ENCODE results near the gene TOP1. TPM values are rescaled to one million over a fixed set of nuclear protein-coding genes. Genes with fewer than 3 reads are reported as not detected.

TOP1 gene
- total RNA-seq, 1 experiment from 2014 or later, result 81.8 TPM

- TF ChIP-seq, protein P1, sequence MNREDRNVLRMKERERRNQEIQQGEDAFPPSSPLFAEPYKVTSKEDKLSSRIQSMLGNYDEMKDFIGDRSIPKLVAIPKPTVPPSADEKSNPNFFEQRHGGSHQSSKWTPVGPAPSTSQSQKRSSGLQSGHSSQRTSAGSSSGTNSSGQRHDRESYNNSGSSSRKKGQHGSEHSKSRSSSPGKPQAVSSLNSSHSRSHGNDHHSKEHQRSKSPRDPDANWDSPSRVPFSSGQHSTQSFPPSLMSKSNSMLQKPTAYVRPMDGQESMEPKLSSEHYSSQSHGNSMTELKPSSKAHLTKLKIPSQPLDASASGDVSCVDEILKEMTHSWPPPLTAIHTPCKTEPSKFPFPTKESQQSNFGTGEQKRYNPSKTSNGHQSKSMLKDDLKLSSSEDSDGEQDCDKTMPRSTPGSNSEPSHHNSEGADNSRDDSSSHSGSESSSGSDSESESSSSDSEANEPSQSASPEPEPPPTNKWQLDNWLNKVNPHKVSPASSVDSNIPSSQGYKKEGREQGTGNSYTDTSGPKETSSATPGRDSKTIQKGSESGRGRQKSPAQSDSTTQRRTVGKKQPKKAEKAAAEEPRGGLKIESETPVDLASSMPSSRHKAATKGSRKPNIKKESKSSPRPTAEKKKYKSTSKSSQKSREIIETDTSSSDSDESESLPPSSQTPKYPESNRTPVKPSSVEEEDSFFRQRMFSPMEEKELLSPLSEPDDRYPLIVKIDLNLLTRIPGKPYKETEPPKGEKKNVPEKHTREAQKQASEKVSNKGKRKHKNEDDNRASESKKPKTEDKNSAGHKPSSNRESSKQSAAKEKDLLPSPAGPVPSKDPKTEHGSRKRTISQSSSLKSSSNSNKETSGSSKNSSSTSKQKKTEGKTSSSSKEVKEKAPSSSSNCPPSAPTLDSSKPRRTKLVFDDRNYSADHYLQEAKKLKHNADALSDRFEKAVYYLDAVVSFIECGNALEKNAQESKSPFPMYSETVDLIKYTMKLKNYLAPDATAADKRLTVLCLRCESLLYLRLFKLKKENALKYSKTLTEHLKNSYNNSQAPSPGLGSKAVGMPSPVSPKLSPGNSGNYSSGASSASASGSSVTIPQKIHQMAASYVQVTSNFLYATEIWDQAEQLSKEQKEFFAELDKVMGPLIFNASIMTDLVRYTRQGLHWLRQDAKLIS (CRISPR knock-in tag; IDR thresholded peaks at IDR 0.05; ENCODE audit: borderline replicate concordance), result no peak
- TF ChIP-seq MAX (CRISPR knock-in tag; IDR thresholded peaks at IDR 0.05), result no peak
- TF ChIP-seq, protein P2, sequence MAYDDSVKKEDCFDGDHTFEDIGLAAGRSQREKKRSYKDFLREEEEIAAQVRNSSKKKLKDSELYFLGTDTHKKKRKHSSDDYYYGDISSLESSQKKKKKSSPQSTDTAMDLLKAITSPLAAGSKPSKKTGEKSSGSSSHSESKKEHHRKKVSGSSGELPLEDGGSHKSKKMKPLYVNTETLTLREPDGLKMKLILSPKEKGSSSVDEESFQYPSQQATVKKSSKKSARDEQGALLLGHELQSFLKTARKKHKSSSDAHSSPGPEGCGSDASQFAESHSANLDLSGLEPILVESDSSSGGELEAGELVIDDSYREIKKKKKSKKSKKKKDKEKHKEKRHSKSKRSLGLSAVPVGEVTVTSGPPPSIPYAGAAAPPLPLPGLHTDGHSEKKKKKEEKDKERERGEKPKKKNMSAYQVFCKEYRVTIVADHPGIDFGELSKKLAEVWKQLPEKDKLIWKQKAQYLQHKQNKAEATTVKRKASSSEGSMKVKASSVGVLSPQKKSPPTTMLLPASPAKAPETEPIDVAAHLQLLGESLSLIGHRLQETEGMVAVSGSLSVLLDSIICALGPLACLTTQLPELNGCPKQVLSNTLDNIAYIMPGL (CRISPR knock-in tag; IDR thresholded peaks at IDR 0.05), result no peak
- no peak for TF ChIP-seq KAT7 (CRISPR knock-in tag; IDR thresholded peaks at IDR 0.05; ENCODE audit: borderline replicate concordance)
- no peak for TF ChIP-seq CREB1 (CRISPR knock-in tag; IDR thresholded peaks at IDR 0.05)
Observed at GRCh38 chr20:41076776-41077175, 48.2 kb downstream of the TOP1 start (continued).

DNA sequence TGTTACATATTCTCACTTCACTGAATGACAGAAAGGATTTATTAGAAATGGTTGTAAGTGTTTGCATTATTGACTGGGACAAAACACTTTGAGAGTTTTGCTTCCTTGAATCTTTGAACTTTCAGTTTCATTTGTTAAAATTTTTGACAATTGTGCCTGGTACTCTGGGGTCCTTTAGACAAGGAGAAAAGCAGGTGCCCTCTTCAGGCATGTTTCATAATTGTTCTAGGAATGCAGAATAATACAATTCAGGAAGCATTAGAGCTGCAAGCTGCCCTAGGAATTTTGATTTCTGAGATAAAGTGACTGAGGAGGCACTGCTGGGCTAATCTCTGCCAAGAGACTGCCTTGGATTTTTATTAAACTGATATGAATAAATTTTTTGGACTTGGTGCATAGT lies 49.7 kb downstream of the TOP1 start:
- Mint-ChIP-seq H3K27me3 (ENCODE audit: low read depth) (no peaks in the 10 kb centered on the region), H3K27ac (no peak overlapping the region), H3K4me3 (no peak overlapping the region), H3K4me1 (peaks cover 6% of the 10 kb centered on the region; the same call in 1 of the 2 replicates), H3K9me3 (no peaks in the 10 kb centered on the region), H3K36me3 (peaks cover 41% of the 10 kb centered on the region)
- ChIA-PET CTCF (interaction anchor here (0.6 to 5.7 kb wide), 9 partner anchors 8 to 115 kb away, joined by 3 to 41 read pairs (median 4); no protein-coding TSS in a partner anchor), POLR2A (no interaction called here)
- no peak for DNase-seq (ENCODE audit: low spot score)
- ATAC-seq, result peak; percentile 32; the same call in 1 of the 2 replicates
- no peak for TF ChIP-seq ZNF219 (CRISPR knock-in tag; IDR thresholded peaks at IDR 0.05; ENCODE audit: borderline replicate concordance)
- TF ChIP-seq MLX (CRISPR knock-in tag; IDR thresholded peaks at IDR 0.05), result no peak
- no peak for TF ChIP-seq NR1H2 (CRISPR knock-in tag; IDR thresholded peaks at IDR 0.05)
- TF ChIP-seq, protein P3, sequence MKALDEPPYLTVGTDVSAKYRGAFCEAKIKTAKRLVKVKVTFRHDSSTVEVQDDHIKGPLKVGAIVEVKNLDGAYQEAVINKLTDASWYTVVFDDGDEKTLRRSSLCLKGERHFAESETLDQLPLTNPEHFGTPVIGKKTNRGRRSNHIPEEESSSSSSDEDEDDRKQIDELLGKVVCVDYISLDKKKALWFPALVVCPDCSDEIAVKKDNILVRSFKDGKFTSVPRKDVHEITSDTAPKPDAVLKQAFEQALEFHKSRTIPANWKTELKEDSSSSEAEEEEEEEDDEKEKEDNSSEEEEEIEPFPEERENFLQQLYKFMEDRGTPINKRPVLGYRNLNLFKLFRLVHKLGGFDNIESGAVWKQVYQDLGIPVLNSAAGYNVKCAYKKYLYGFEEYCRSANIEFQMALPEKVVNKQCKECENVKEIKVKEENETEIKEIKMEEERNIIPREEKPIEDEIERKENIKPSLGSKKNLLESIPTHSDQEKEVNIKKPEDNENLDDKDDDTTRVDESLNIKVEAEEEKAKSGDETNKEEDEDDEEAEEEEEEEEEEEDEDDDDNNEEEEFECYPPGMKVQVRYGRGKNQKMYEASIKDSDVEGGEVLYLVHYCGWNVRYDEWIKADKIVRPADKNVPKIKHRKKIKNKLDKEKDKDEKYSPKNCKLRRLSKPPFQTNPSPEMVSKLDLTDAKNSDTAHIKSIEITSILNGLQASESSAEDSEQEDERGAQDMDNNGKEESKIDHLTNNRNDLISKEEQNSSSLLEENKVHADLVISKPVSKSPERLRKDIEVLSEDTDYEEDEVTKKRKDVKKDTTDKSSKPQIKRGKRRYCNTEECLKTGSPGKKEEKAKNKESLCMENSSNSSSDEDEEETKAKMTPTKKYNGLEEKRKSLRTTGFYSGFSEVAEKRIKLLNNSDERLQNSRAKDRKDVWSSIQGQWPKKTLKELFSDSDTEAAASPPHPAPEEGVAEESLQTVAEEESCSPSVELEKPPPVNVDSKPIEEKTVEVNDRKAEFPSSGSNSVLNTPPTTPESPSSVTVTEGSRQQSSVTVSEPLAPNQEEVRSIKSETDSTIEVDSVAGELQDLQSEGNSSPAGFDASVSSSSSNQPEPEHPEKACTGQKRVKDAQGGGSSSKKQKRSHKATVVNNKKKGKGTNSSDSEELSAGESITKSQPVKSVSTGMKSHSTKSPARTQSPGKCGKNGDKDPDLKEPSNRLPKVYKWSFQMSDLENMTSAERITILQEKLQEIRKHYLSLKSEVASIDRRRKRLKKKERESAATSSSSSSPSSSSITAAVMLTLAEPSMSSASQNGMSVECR (CRISPR knock-in tag; IDR thresholded peaks at IDR 0.05; ENCODE audit: borderline replicate concordance), result no peak
- no peak for TF ChIP-seq TCF7 (CRISPR knock-in tag; IDR thresholded peaks at IDR 0.05; ENCODE audit: low read depth)
- no peak for TF ChIP-seq ZNF232 (CRISPR knock-in tag; IDR thresholded peaks at IDR 0.05)
- TF ChIP-seq ETV6 (CRISPR knock-in tag; IDR thresholded peaks at IDR 0.05), result no peak
- TF ChIP-seq ESRRA (CRISPR knock-in tag; IDR thresholded peaks at IDR 0.05; ENCODE audit: borderline replicate concordance), result no peak
- no peak for TF ChIP-seq ZNF281 (CRISPR knock-in tag; IDR thresholded peaks at IDR 0.05)
- no peak for TF ChIP-seq GTF2I (CRISPR knock-in tag; conservative IDR thresholded peaks at IDR 0.05)
- TF ChIP-seq, protein P4, sequence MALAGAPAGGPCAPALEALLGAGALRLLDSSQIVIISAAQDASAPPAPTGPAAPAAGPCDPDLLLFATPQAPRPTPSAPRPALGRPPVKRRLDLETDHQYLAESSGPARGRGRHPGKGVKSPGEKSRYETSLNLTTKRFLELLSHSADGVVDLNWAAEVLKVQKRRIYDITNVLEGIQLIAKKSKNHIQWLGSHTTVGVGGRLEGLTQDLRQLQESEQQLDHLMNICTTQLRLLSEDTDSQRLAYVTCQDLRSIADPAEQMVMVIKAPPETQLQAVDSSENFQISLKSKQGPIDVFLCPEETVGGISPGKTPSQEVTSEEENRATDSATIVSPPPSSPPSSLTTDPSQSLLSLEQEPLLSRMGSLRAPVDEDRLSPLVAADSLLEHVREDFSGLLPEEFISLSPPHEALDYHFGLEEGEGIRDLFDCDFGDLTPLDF (CRISPR knock-in tag; IDR thresholded peaks at IDR 0.05), result no peak
- no peak for TF ChIP-seq KAT7 (CRISPR knock-in tag; IDR thresholded peaks at IDR 0.05; ENCODE audit: borderline replicate concordance)

Data from WTC11 (cell line).